ENCODE data around the gene COL25A1.

Gene COL25A1

DNA sequence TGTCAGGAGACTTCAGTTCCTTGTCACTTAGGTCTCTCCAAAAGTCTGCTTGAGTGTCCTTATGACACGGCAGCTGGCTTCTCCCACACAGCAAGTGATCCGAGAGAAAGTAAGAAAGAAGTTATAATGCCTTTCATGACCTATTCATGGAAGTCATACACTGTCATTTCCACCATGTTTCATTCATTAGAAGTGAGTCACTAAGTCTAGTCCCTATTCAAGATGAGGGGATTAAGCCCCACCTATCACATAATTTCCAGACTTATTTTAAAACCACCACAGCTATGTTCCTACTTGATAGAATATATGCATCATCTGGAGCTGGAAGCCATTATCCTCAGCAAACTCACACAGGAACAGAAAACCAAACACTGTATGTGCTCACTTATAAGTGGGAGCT, 25.2 kb upstream of the COL25A1 start:
- Histone ChIP-seq H3K27me3 (ENCODE audit: control insufficient read depth, insufficient read depth, low read length) (no peaks in the 10 kb centered on the region), H3K9ac (no peak overlapping the region), H3K36me3 (ENCODE audit: control insufficient read depth, insufficient read depth, low read length) (no peaks in the 10 kb centered on the region), H3K27ac (no peak overlapping the region), H3K4me1 (no peaks in the 10 kb centered on the region), H2AFZ (no peak overlapping the region), H3K4me3 (ENCODE audit: low read depth, low read length) (no peak overlapping the region), H3K4me2 (ENCODE audit: low read length) (no peak overlapping the region), H3K9me3 (ENCODE audit: control insufficient read depth, low read length) (no peaks in the 10 kb centered on the region), H3K79me2 (no peaks in the 10 kb centered on the region)
- TF ChIP-seq, protein P1, sequence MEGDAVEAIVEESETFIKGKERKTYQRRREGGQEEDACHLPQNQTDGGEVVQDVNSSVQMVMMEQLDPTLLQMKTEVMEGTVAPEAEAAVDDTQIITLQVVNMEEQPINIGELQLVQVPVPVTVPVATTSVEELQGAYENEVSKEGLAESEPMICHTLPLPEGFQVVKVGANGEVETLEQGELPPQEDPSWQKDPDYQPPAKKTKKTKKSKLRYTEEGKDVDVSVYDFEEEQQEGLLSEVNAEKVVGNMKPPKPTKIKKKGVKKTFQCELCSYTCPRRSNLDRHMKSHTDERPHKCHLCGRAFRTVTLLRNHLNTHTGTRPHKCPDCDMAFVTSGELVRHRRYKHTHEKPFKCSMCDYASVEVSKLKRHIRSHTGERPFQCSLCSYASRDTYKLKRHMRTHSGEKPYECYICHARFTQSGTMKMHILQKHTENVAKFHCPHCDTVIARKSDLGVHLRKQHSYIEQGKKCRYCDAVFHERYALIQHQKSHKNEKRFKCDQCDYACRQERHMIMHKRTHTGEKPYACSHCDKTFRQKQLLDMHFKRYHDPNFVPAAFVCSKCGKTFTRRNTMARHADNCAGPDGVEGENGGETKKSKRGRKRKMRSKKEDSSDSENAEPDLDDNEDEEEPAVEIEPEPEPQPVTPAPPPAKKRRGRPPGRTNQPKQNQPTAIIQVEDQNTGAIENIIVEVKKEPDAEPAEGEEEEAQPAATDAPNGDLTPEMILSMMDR (IDR thresholded peaks at IDR 0.05): no peak

DNA sequence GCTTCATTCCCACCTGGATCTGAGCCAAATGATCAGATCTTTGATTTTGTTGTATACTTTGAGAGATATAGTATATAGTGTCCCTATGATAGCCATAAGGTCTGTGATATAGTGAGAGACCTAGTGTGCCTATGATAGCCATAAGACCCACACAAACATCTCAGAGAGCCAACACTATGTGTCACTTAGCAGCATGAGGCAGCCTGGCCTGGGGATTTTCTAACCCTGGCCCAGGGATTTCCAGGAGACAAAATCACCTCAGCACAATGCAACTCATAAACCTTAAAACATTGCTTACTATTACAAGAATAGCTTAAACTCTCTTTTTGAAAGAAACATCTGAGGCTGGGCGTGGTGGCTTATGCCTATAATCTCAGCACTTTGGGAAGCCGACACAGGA, 23.2 kb upstream of the COL25A1 start:
- Histone ChIP-seq H3K27ac (no peak overlapping the region), H3K9ac (no peak overlapping the region), H3K79me2 (no peaks in the 10 kb centered on the region), H3K4me3 (ENCODE audit: low read depth, low read length) (no peak overlapping the region), H3K4me1 (no peaks in the 10 kb centered on the region), H3K36me3 (ENCODE audit: control insufficient read depth, insufficient read depth, low read length) (no peaks in the 10 kb centered on the region), H2AFZ (no peak overlapping the region), H3K4me2 (ENCODE audit: low read length) (no peak overlapping the region), H3K27me3 (ENCODE audit: control insufficient read depth, insufficient read depth, low read length) (no peaks in the 10 kb centered on the region), H3K9me3 (ENCODE audit: control insufficient read depth, low read length) (no peaks in the 10 kb centered on the region)
- TF ChIP-seq, protein P1 (IDR thresholded peaks at IDR 0.05): no peak

DNA sequence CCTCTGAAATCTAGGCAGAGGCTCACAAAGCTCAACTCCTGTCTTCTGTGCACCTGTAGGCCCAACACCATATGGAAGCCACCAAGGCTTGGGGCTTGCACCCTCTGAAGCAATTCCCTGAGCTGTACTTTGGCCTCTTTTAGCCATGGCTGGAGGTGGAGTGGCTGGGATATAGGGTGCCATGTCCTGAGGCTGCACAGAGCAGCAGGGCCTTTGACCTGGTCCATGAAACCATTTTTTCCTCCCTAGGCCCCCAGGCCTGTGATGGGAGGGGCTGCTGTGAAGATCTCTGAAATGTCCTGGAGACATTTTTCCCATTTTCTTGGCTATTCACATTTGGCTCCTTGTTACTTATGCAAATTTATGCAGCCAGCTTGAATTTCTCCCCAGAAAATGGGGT, 20.9 kb upstream of the COL25A1 start:
- Histone ChIP-seq H2AFZ (no peak overlapping the region), H3K27me3 (ENCODE audit: control insufficient read depth, insufficient read depth, low read length) (no peaks in the 10 kb centered on the region), H3K27ac (no peak overlapping the region), H3K36me3 (ENCODE audit: control insufficient read depth, insufficient read depth, low read length) (no peaks in the 10 kb centered on the region), H3K4me1 (no peaks in the 10 kb centered on the region), H3K4me2 (ENCODE audit: low read length) (no peak overlapping the region), H3K9me3 (ENCODE audit: control insufficient read depth, low read length) (no peaks in the 10 kb centered on the region), H3K9ac (no peak overlapping the region), H3K4me3 (ENCODE audit: low read depth, low read length) (no peak overlapping the region), H3K79me2 (no peaks in the 10 kb centered on the region)
- TF ChIP-seq, protein P1 (IDR thresholded peaks at IDR 0.05): no peak

DNA sequence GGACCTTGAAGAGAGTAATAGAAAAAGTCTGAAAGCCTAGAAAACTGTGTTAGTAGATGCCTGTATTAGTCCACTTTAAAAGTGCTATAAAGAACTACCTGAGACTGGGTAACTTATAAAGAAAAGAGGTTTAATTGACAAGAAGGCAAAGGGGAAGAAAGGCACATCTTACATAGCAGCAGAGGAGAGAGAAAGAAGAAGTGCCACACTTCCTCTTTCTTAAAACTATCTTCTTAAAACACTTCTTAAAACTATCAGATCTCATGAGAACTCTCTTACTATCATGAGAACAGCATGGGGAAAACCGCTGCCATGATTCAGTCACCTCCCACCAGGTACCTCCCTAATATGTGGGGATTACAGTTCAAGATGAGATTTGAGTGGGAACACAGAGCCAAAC, 18.8 kb upstream of the COL25A1 start:
- H3K4me2 ChIP-seq (ENCODE audit: low read length): no peak overlapping the region
- no peaks in the 10 kb centered on the region for H3K79me2 ChIP-seq
- H3K27me3 ChIP-seq (ENCODE audit: control insufficient read depth, insufficient read depth, low read length): no peaks in the 10 kb centered on the region
- no peak overlapping the region for H3K9ac ChIP-seq
- H3K4me3 ChIP-seq (ENCODE audit: low read depth, low read length): no peak overlapping the region
- H3K4me1 ChIP-seq: no peaks in the 10 kb centered on the region
- H3K9me3 ChIP-seq (ENCODE audit: control insufficient read depth, low read length): no peaks in the 10 kb centered on the region
- H2AFZ ChIP-seq: no peak overlapping the region
- TF ChIP-seq, protein P1 (IDR thresholded peaks at IDR 0.05): no peak
- no peaks in the 10 kb centered on the region for H3K36me3 ChIP-seq (ENCODE audit: control insufficient read depth, insufficient read depth, low read length)
- no peak overlapping the region for H3K27ac ChIP-seq

DNA sequence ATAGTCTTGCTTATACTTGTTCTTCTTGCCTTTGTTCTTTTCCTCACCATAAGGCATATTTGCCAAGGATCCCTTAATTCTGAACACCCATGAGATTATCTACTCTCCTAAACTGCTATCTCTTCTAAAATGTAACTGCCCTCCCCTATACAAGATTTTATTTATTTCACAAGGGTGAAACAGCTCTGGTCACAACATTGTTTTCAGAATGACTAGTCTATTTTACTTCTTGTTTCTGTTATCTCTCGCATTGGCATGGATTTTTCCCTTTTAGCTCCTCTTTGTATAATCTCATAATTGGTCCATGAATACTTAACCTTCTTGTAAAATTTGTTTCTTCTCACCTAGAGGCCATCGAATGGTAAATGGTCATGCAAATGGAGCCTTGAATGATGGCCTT, 17.2 kb upstream of the COL25A1 start:
- no peaks in the 10 kb centered on the region for H3K27me3 ChIP-seq (ENCODE audit: control insufficient read depth, insufficient read depth, low read length)
- H3K4me1 ChIP-seq: no peaks in the 10 kb centered on the region
- H2AFZ ChIP-seq: no peak overlapping the region
- H3K4me3 ChIP-seq (ENCODE audit: low read depth, low read length): no peak overlapping the region
- no peak overlapping the region for H3K9ac ChIP-seq
- H3K9me3 ChIP-seq (ENCODE audit: control insufficient read depth, low read length): no peaks in the 10 kb centered on the region
- no peak overlapping the region for H3K27ac ChIP-seq
- no peak overlapping the region for H3K4me2 ChIP-seq (ENCODE audit: low read length)
- TF ChIP-seq, protein P1 (IDR thresholded peaks at IDR 0.05): no peak
- H3K79me2 ChIP-seq: no peaks in the 10 kb centered on the region
- no peaks in the 10 kb centered on the region for H3K36me3 ChIP-seq (ENCODE audit: control insufficient read depth, insufficient read depth, low read length)

Data from parathyroid adenoma (tissue), 2 donors.